Amniotic epithelial cell (primary cell): Measurements from ENCODE around the gene SLC41A3.
"Not testable (repeated sequence)": the region's sequence is repeated elsewhere in the genome, so short reads cannot be mapped to it uniquely, and the experiment has no call there.

Source experiments
- DNase-seq: peaks from one replicate; pipeline ENCODE4 v3.0.0-alpha.2; 2010; ENCODE audit warnings: low read depth

The SLC41A3 gene

DNA sequence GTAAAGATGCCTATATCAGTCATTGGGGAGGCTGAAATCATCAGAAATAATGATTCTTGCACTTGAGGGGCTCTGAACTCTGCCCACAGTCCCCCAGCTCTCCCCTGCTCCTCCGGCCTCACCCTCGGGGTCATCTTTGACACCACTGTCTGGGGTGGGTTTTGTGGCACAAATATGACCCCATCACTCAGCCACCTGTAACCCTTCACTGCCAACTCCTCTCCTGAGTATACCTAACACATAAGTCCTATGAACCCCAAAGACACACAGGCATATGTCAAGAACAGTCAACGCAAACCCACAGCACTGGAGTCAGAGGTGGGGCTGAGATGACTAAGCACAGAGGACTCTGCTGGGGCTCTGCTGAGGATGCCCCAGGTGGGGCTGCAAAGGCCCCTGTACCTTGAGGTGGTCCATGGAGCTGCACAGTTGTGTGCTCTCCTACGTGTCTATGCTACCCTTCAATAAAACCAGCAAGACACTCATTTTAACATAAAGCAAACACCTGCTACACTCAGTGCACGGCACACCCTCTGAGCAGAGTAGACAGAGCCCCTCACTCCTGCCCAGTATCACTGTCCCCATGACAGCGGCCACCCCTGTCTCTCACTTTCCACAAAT is 29.9 kb downstream of the SLC41A3 start:
- no peak for DNase-seq

DNA sequence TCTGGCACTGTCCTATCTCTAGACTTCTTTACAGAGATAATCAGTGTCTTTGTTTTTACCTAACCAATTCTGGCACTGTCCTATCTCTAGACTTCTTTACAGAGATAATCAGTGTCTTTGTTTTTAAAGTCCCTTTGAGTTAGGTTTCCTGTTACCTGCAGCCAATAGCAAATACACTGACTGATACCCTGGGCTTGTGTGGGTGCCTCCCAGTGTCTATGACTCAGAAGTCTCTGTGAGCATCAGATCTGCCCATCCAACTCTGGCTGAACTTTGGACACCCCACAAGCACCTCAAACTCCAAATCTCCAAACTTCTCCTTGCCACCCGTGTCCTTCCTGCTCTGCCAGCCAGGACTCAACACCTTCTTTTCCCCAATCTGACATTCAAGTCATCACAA is 30.4 kb downstream of the SLC41A3 start:
- DNase-seq: no peak

DNA sequence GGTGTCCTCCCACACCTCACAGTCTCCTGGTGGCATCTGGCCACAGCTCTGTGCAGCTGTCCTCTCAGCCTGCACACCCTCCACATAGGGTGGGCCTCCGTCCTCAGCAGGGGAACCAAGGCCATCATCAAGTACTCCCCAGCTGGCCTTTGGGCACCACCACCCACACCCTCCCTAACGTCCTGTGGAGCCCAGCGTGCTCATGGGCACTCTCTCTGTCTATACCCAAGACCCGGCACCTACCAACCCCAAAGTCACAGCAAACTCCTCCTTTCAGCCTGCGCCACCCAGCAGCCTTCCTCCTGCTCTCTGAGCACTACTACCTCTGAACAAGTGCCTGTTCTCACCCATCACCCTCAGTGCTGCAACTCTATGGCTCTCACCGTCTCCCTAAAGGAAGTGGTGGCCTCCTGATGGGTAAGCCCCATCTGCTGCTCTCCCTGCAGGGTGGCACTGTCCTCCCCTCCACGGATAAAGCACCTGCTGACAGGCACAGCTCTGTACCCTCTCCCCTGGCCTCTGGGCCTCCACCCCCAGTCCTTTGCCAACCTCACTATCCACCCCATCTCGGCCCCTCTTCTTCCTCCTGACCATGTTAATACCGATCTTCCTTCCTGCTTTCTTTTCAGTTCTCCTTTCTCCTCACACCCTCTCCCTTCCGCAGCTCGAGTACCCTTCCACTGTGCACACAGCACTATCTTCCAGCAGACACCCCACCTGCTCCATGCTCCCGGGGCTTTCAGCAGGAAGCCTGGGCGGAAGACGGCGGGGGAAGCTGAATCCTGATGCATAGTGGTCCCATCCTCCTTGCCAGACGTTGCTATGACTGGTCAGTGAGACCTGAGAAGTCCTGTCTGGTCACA is 31.5 kb downstream of the SLC41A3 start:
- DNase-seq: no peak

DNA sequence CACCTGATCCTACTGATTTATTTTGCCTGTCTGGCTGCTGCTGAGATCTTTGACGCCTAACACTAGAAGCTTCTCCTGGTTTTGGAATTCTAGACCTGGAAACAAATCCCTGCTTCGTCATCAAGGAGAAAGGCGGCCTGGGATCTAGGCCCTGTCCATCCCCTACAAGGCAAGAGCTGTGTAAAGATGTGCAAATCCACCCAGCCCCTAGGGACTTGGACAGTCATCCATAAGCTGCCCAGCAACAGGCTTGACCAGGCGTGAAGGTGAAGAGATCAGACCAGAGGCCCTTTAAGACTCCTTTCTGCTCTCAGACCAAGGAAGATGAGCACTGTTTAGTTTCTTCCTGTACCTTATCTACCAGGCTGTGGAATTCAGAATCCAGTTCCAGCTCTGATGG is 32.2 kb downstream of the SLC41A3 start:
- DNase-seq: no peak

DNA sequence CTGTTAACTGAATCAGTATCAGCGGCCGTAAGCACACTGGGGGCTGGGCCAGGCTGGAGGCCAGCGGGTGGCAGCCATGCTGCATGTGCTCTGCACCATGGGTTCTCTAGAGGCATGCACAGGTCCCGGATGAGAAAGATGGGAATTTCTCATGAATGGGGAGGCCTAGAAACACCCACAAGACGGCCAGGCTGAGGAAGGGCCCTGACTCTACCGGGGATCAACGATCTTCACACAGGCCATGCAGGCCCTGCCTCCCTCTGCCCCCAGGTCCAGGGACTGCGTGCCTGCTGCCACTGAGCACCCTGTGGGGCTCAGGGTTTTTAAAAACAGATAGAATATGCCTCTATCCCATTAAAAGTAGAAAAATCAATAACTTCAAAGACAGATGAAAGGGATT is 32.7 kb downstream of the SLC41A3 start:
- DNase-seq: no peak

GRCh38 chr3:126050626-126051025 is 33.3 kb downstream of the SLC41A3 start:
- no peak for DNase-seq

DNA sequence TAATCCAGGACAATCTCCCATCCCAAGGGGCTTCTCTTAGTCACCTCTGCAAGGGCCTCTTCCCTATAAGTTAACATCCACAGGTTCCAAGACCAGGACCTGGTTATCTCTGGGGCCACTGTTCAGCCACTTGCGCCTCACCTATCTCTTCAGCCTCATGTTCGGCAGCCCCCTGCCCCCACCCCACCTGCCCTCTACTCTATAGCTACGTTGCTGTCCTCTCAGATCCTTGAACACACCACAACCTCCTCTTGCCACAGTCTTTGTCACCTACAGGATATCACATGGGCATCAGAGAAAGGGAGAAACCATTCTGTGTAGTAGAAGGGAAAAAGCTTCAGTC is 33.9 kb downstream of the SLC41A3 start:
- DNase-seq: no peak

GRCh38 chr3:126049289-126050049 is 34.5 kb downstream of the SLC41A3 start:
- no peak for DNase-seq

DNA sequence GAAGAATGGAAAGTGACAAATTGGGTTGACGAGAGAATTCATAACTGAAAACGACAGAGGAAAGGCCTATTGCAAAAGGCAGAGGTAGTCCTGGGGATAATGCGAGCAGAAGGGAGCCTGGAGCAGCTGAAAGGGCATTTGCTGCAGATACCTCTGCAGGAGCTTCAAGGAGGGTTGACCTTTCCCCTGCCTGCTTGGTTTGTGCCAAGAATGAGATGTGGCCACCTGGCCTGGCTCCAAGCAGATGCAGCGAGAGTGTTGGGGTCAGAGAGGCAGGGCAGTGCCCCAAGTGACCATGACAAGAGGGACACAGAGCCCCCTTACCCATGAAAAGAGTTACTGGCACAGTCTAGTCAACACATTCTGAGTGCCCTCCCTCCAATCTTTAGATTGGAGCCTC is 43.5 kb downstream of the SLC41A3 start:
- no peak for DNase-seq

DNA sequence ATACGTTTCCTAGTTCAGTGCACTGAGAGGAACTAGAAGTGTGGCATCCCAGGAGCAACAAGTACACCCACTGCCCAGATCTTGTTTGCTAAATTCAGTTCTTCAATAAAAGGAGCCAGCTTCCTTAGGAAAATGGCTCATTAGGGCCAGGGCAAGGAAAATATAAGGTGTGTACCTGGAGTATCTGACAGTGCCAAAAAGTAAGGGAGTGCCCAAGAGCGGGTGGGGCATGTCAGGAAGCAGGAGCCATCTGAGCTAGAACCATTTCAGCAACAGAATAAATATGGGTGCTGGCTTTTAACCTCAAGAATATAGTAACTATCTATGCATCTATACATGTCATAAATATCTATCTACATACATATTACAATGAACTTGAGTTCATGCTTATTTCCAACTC is 44.1 kb downstream of the SLC41A3 start:
- no peak for DNase-seq

GRCh38 chr3:126038791-126039190 is 45.1 kb downstream of the SLC41A3 start:
- not testable (repeated sequence) for DNase-seq

DNA sequence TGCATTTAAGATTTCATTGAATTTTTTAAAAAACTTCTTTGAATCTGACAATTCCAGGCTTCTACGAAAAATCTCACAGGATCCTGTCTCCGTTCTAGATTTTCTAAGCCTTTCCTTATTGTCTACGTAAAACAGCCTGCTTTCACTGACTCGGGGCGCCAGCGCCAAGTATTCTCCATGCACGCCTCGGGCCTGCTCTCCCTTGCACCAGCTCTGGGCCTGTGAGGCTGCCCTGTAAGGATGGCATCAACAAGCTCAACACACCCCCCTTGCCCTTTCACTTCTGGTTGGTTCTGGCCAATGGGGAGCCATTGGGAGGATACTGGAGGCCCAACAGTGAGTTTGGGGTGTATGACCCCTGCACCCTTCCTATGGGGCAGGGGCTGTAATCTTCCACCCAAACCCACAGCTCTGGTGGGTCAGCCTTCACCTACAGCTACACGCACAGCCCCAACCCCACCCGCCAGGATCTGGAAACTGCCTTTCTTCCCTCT is 47.8 kb downstream of the SLC41A3 start:
- DNase-seq: no peak

GRCh38 chr3:126035362-126036050 is 48.4 kb downstream of the SLC41A3 start:
- no peak for DNase-seq

- DNase-seq: peak; percentile 47
Observed at GRCh38 chr3:126034481-126035361, 49.2 kb downstream of the SLC41A3 start.

DNA sequence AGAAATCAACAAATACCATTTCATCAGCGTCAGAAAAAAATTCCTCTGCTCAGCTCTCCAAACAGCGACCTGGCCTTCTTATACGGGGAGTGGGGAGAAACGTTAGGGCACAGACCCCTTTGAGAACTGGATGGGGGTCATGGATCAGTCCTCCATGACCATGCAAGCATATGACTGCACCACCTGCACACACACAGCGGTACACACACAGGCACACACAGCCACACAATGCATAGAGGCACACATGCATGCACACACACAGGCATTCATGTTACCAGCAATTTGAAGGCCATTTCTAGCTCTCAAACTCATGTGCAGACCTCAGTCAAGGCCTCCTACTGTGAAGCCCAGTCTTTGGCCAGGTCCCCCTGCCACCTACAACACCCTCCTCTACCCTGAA is 50.2 kb downstream of the SLC41A3 start:
- DNase-seq: no peak

- no peak for DNase-seq
Observed at GRCh38 chr3:126033051-126033745, 50.7 kb downstream of the SLC41A3 start.

GRCh38 chr3:126031981-126032471 is 51.9 kb downstream of the SLC41A3 start:
- no peak for DNase-seq

GRCh38 chr3:126030455-126030854 is 53.5 kb downstream of the SLC41A3 start:
- no peak for DNase-seq

DNA sequence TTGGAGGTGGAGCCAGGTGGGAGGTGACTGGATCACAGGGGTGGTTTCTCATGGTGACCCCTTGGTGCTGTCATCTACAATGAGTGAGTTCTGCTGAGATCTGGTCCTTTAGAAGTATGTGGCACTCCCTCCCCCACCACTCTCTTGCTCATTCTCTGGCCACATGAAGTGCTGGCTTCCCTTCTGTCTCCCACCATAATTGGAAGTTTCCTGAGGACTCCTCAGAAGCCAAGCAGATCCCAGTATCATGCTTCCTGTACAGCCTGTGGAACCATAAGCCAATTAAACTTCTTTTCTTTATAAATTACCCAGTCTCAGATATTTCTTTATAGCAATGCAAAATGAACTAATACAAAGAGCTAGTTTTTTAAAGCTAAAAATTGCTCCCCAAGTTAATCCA is 54.7 kb downstream of the SLC41A3 start:
- no peak for DNase-seq

DNA sequence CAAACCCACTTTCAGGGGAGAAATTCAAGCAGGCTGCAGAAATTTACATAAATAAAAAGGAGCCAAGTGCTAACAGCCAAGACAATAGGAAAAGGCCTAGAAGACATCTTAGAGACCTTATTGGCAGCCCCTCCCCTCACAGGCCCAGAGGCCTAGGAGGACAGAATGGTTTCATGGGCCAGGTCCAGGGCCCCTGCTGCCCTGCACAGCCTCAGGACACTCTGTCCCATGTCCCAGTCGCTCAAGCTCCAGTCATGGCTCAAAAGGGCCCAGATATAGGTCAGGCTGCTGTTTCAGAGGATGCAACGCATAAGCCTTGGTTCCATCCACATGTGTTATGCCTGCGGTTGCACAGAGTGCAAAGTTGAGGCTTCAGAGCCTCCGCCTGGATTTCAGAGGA is 55.8 kb downstream of the SLC41A3 start:
- no peak for DNase-seq
